ENCODE measurements around the gene FAXDC2.

DNA sequence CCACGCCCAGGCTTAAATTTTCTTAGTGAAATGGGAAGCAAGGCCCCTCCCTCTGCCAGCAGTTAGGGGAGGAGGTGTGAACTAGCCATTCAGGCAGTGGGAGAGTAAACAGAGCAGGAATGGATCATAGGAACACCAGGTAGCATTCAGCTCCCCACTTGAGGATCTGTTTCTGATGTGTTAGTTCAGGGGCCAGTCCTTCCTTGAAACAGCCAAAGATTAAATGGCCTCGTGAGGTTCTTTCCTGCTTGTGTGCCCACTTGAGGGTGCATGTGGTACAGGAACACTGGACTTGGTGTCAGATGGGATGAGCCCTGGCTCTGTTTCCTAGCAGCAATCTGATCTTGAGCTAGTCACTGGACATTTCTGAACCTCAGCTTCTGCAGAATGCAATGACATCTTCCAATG is 21.2 kb downstream of the FAXDC2 start:
- TF ChIP-seq, protein P1, sequence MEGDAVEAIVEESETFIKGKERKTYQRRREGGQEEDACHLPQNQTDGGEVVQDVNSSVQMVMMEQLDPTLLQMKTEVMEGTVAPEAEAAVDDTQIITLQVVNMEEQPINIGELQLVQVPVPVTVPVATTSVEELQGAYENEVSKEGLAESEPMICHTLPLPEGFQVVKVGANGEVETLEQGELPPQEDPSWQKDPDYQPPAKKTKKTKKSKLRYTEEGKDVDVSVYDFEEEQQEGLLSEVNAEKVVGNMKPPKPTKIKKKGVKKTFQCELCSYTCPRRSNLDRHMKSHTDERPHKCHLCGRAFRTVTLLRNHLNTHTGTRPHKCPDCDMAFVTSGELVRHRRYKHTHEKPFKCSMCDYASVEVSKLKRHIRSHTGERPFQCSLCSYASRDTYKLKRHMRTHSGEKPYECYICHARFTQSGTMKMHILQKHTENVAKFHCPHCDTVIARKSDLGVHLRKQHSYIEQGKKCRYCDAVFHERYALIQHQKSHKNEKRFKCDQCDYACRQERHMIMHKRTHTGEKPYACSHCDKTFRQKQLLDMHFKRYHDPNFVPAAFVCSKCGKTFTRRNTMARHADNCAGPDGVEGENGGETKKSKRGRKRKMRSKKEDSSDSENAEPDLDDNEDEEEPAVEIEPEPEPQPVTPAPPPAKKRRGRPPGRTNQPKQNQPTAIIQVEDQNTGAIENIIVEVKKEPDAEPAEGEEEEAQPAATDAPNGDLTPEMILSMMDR (IDR thresholded peaks at IDR 0.05 in 8 of 11, conservative IDR thresholded peaks at IDR 0.05 in 3 of 11), result no peak
- TF ChIP-seq POLR2A (IDR thresholded peaks at IDR 0.05), result no peak
- TF ChIP-seq POLR2AphosphoS5 (IDR thresholded peaks at IDR 0.05), result no peak
